Progenitor cell of endocrine pancreas (in vitro differentiated cells): Measurements from ENCODE around the gene NAA10. TPM values are rescaled to one million over a fixed set of nuclear protein-coding genes. Genes with fewer than 3 reads are reported as not detected.

Experiments
- DNase-seq: peaks from one replicate; pipeline ENCODE4 v3.0.0; 2021; ENCODE audit warnings: low spot score; ENCODE audit not compliant: unreplicated experiment
- H3K27ac Mint-ChIP-seq: 2 replicates; pipeline ENCODE4 v1.8.0; 2021; ENCODE audit warnings: mild to moderate bottlenecking, moderate library complexity, mixed read lengths
- H3K27me3 Mint-ChIP-seq: 2 replicates; pipeline ENCODE4 v1.8.0; 2021; ENCODE audit warnings: mixed read lengths
- H3K36me3 Mint-ChIP-seq: 2 replicates; pipeline ENCODE4 v1.8.0; 2022; ENCODE audit warnings: mixed read lengths; ENCODE audit not compliant: insufficient read depth
- H3K4me1 Mint-ChIP-seq: 2 replicates; pipeline ENCODE4 v1.8.0; 2021; ENCODE audit warnings: low read depth, mixed read lengths
- H3K4me3 Mint-ChIP-seq: 2 replicates; pipeline ENCODE4 v1.8.0; 2021; ENCODE audit warnings: low read depth, mild to moderate bottlenecking, moderate library complexity, mixed read lengths
- H3K9me3 Mint-ChIP-seq: 2 replicates; pipeline ENCODE4 v1.8.0; 2021; ENCODE audit warnings: low read depth, mixed read lengths
- CTCF ChIP-seq: fragments of 200-600 bp; sonication (generic); IDR thresholded peaks from one replicate; pipeline ENCODE4 v1.5.0; 2021; ENCODE audit warnings: antibody characterized with exemption, mild to moderate bottlenecking; ENCODE audit not compliant: unreplicated experiment
- total RNA-seq: library from RNA; stranded (reverse); gene quantifications from 2 replicates; pipeline ENCODE4 v1.2.1, GENCODE V29; 2021

Gene NAA10
- total RNA-seq, 1 donor from 2014 or later = 85.3 TPM

DNA sequence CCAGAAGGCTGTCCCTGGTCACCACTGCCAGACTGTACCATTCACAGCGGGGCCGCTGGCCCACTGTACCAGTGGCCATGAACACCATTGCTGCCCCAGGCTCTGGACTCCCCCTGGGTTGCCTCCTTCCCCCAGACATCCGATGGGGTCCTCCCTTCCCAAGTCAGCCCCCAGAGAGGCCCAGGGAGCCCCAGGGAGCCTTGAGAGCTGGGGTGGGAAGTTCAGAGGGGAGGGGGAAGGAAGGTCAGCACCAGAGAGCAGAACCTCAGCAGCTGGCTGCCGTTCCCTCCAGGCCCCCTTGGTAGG lies 8.3 kb downstream of the NAA10 start:
- Mint-ChIP-seq H3K27me3 (no peaks in the 10 kb centered on the region), H3K4me3 (peak overlapping the region; percentile 78), H3K27ac (no peak overlapping the region), H3K9me3 (peaks cover 5% of the 10 kb centered on the region), H3K36me3 (peaks cover 3% of the 10 kb centered on the region), H3K4me1 (peaks cover 6% of the 10 kb centered on the region)
- no peak for TF ChIP-seq CTCF
- no peak for DNase-seq

DNA sequence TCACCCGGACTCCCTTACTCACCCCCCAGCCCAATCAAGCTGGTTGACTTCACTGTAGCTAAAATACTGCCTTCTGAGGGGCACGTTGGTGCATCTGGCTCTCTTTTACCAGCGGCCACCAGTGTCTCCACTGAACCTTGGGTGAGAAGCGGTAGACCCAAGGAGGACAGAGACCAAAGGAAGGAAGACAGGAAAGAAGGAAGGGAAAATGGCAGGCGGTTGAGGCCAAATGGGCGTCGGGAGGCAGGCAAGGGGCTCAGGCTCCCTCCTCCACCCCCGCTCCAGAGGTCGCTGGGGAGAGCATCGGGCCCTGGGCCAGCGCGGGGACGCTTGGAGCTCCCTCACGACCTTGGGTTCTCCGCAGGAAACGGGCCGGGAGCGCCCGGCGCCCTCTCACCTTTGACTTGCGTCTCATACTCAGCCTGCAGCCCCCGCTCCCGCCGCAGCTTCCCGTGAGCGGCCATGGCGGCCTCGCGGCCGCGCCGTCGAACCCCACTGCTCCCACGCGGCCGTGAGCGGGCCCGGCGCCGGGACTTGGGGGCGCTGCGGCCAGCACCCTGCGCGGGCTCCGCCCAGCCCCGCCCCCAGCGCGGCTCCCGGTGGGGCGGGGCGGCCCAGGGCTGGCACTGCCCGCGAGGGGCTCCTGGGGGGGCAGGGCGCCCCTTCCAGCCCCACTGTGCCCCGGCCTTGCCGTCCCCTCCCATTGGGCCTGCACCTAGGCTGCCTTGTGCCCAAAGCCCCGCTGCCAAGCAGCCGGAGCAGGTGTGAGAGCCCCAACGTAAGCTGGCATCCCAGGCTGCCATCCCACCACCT lies 8.9 kb downstream of the NAA10 start, which contains the start of gene ARHGAP4:
Gene ARHGAP4 (minus strand): TSS at position 526 of the 813 bp plus-strand sequence. CDS start 62 bp downstream, at position 464.
- no peaks in the 10 kb centered on the region for H3K27me3 Mint-ChIP-seq
- H3K9me3 Mint-ChIP-seq = peaks cover 3% of the 10 kb centered on the region
- peak within 1 kb of the TSS; percentile 93 for H3K27ac Mint-ChIP-seq
- H3K4me3 Mint-ChIP-seq = peak within 1 kb of the TSS; percentile 78
- H3K36me3 Mint-ChIP-seq = no peaks in the 10 kb centered on the region
- H3K4me1 Mint-ChIP-seq = peaks cover 6% of the 10 kb centered on the region
- no peak for DNase-seq
- TF ChIP-seq CTCF = no peak

DNA sequence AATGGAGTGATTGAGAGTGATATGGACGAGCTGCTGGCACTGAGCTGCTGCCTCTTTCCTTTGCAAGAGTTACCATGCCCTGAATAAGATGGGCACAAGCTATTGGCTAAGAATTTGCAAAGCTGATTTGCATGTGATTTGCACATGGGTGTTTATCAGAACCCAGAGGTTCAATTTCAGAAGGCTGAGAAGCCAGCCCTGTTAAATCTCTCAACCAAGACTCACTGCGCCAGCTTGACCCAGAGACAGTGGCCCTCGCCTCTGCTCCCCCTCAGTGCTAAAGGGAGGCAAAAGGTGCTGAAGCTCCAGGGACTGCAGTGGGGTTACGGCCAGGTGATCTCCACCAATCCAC lies 9.5 kb downstream of the NAA10 start:
- H3K27ac Mint-ChIP-seq = no peak overlapping the region
- no peaks in the 10 kb centered on the region for H3K27me3 Mint-ChIP-seq
- no peaks in the 10 kb centered on the region for H3K36me3 Mint-ChIP-seq
- peaks cover 6% of the 10 kb centered on the region for H3K4me1 Mint-ChIP-seq
- H3K4me3 Mint-ChIP-seq = peak overlapping the region; percentile 54
- no peak for DNase-seq
- no peak for TF ChIP-seq CTCF
- H3K9me3 Mint-ChIP-seq = peaks cover 3% of the 10 kb centered on the region

GRCh38 chrX:153924149-153924861 lies 10.5 kb downstream of the NAA10 start:
- H3K27ac Mint-ChIP-seq = no peak overlapping the region
- H3K4me1 Mint-ChIP-seq = peaks cover 6% of the 10 kb centered on the region
- DNase-seq = no peak
- H3K9me3 Mint-ChIP-seq = peaks cover 3% of the 10 kb centered on the region
- no peaks in the 10 kb centered on the region for H3K27me3 Mint-ChIP-seq
- H3K4me3 Mint-ChIP-seq = no peak overlapping the region
- H3K36me3 Mint-ChIP-seq = no peaks in the 10 kb centered on the region
- peak; percentile 22 for TF ChIP-seq CTCF

GRCh38 chrX:153922932-153923857 lies 11.6 kb downstream of the NAA10 start:
- DNase-seq = no peak
- peaks cover 2% of the 10 kb centered on the region for H3K4me1 Mint-ChIP-seq
- no peak overlapping the region for H3K4me3 Mint-ChIP-seq
- H3K27me3 Mint-ChIP-seq = no peaks in the 10 kb centered on the region
- TF ChIP-seq CTCF = peak; percentile 33
- no peak overlapping the region for H3K27ac Mint-ChIP-seq
- no peaks in the 10 kb centered on the region for H3K36me3 Mint-ChIP-seq
- no peaks in the 10 kb centered on the region for H3K9me3 Mint-ChIP-seq
